Type B pancreatic cell (in vitro differentiated cells): Measurements from ENCODE around the gene TMIGD2. TPM values are rescaled to one million over a fixed set of nuclear protein-coding genes. Genes with fewer than 3 reads are reported as not detected.
"Not testable (repeated sequence)": the region's sequence is repeated elsewhere in the genome, so short reads cannot be mapped to it uniquely, and the experiment has no call there.

Experiments
- DNase-seq: peaks from one replicate; pipeline ENCODE4 v3.0.0; 2021; ENCODE audit warnings: mixed read lengths; ENCODE audit not compliant: unreplicated experiment; ENCODE audit errors: extremely low spot score
- H3K27ac Mint-ChIP-seq: 2 replicates; pipeline ENCODE4 v1.8.0; 2021; ENCODE audit warnings: mild to moderate bottlenecking, mixed read lengths
- H3K27me3 Mint-ChIP-seq: 2 replicates; pipeline ENCODE4 v1.8.0; 2021; ENCODE audit warnings: mixed read lengths
- H3K36me3 Mint-ChIP-seq: 2 replicates; pipeline ENCODE4 v1.8.0; 2021; ENCODE audit warnings: mixed read lengths
- H3K4me1 Mint-ChIP-seq: one replicate; pipeline ENCODE4 v1.8.0; 2021; ENCODE audit warnings: mixed read lengths; ENCODE audit not compliant: unreplicated experiment
- H3K4me3 Mint-ChIP-seq: 2 replicates; pipeline ENCODE4 v1.8.0; 2021; ENCODE audit warnings: mild to moderate bottlenecking, mixed read lengths
- H3K9me3 Mint-ChIP-seq: 2 replicates; pipeline ENCODE4 v1.8.0; 2021; ENCODE audit warnings: mixed read lengths
- CTCF ChIP-seq: fragments of 200-600 bp; sonication (generic); conservative IDR thresholded peaks from 2 replicates; pipeline ENCODE4 v1.5.0; 2021; ENCODE audit warnings: antibody characterized with exemption, mild to moderate bottlenecking
- long read RNA-seq: library from polyadenylated mRNA; unstranded; transcript quantifications from one replicate; pipeline ENCODE4 v2.0.0, GENCODE V29; 2020
- total RNA-seq: library from RNA; stranded (reverse); gene quantifications from 2 replicates; pipeline ENCODE4 v1.2.1, GENCODE V29; 2021; ENCODE audit warnings: low replicate concordance

Gene TMIGD2, protein sequence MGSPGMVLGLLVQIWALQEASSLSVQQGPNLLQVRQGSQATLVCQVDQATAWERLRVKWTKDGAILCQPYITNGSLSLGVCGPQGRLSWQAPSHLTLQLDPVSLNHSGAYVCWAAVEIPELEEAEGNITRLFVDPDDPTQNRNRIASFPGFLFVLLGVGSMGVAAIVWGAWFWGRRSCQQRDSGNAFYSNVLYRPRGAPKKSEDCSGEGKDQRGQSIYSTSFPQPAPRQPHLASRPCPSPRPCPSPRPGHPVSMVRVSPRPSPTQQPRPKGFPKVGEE
- total RNA-seq = not detected in 2 replicates
- long read RNA-seq = 0 reads

- H3K4me3 Mint-ChIP-seq = peak within 1 kb of the TSS; percentile 15
- no peaks in the 10 kb centered on the region for H3K9me3 Mint-ChIP-seq
- no peak for TF ChIP-seq CTCF
- no peak for DNase-seq
- H3K27me3 Mint-ChIP-seq = no peaks in the 10 kb centered on the region
- peaks cover 6% of the 10 kb centered on the region for H3K4me1 Mint-ChIP-seq
- peak within 1 kb of the TSS; percentile 32 for H3K27ac Mint-ChIP-seq
- no peaks in the 10 kb centered on the region for H3K36me3 Mint-ChIP-seq
Measured at GRCh38 chr19:4302243-4302640, at the start of gene TMIGD2. Gene TMIGD2 (minus strand): TSS chr19:4302389. CDS start chr19:4302385, 4 bp downstream.

- no peak overlapping the region for H3K27ac Mint-ChIP-seq
- no peaks in the 10 kb centered on the region for H3K9me3 Mint-ChIP-seq
- no peak for DNase-seq
- no peaks in the 10 kb centered on the region for H3K27me3 Mint-ChIP-seq
- no peak for TF ChIP-seq CTCF
- H3K4me1 Mint-ChIP-seq = no peaks in the 10 kb centered on the region
- H3K36me3 Mint-ChIP-seq = peaks cover 5% of the 10 kb centered on the region
- H3K4me3 Mint-ChIP-seq = no peak overlapping the region
Measured at GRCh38 chr19:4350726-4351125, 48.5 kb upstream of the TMIGD2 start.

DNA sequence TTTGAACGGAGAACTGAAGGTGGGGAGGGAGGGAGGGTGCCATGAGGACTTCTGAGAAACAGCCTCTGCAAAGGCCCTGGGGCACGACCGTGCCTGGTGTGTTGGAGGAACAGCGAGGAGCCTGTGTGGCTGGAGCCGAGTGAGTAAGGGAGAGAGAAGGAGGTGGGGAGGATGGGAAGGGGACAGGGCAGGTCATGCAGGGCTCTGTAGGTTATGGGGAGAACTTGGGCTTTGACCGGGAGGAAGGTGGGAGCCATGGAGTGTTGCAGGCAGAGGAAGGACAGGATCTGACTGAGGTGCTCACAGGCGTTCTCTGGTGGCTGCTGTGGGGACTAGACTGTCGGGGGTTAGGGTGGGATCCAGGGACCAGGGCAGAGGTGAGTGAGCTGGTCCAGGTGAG, 47.9 kb upstream of the TMIGD2 start:
- DNase-seq = no peak
- no peaks in the 10 kb centered on the region for H3K9me3 Mint-ChIP-seq
- H3K27me3 Mint-ChIP-seq = no peaks in the 10 kb centered on the region
- no peak for TF ChIP-seq CTCF
- no peaks in the 10 kb centered on the region for H3K4me1 Mint-ChIP-seq
- H3K4me3 Mint-ChIP-seq = no peak overlapping the region
- H3K27ac Mint-ChIP-seq = no peak overlapping the region
- H3K36me3 Mint-ChIP-seq = peaks cover 5% of the 10 kb centered on the region

DNA sequence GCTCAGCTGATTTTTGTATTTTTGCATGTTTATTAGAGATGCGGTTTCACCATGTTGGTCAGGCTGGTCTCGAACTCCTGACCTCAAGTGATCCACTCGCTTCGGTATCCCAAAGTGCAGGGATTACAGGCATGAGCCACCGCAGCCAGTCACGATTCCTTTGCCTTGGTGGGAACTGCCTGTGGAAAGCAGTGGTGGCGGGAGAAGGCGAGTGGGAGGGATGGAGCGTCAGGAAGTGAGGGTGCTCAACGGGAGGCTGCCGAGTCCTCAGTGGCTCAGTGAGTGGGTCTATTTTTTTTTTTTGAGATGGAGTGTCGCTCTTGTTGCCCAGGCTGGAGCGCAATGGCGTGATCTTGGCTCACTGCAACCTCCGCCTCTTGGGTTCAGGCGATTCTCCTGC, 47.0 kb upstream of the TMIGD2 start:
- not testable (repeated sequence) for DNase-seq, H3K4me1 Mint-ChIP-seq, H3K36me3 Mint-ChIP-seq, H3K27ac Mint-ChIP-seq, H3K4me3 Mint-ChIP-seq, H3K9me3 Mint-ChIP-seq, H3K27me3 Mint-ChIP-seq

- DNase-seq = no peak
- Mint-ChIP-seq H3K4me1 (no peaks in the 10 kb centered on the region), H3K27me3 (peaks cover 5% of the 10 kb centered on the region), H3K9me3 (no peaks in the 10 kb centered on the region), H3K4me3 (no peak overlapping the region), H3K27ac (no peak overlapping the region), H3K36me3 (peaks cover 9% of the 10 kb centered on the region)
- TF ChIP-seq CTCF = no peak
Measured at GRCh38 chr19:4347521-4347920, 45.3 kb upstream of the TMIGD2 start.

DNA sequence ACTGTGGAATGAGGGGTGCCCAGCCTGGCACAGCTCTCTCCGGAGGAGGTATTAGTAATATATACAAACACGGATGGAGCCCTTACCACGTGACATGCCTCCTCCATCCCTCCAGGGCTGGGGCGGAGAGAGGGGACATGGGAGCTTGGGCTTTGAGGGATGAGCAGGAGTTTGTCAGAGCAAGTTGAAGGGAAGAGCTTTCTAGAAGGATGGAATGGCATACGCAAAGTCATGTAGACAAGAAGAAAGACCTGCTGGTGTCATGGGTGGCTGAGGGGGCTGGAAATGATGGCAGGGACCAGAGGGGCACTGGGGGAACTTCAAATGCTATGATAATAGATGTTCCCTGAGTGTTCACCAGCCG, 43.8 kb upstream of the TMIGD2 start:
- H3K27ac Mint-ChIP-seq = no peak overlapping the region
- TF ChIP-seq CTCF = no peak
- DNase-seq = no peak
- no peaks in the 10 kb centered on the region for H3K9me3 Mint-ChIP-seq
- H3K27me3 Mint-ChIP-seq = peaks cover 5% of the 10 kb centered on the region
- H3K4me3 Mint-ChIP-seq = peak overlapping the region; percentile 46
- H3K4me1 Mint-ChIP-seq = no peaks in the 10 kb centered on the region
- H3K36me3 Mint-ChIP-seq = peaks cover 9% of the 10 kb centered on the region
